Thymus (tissue), 11 donors: ENCODE data around the gene SLC35A1. TPM values are rescaled to one million over a fixed set of nuclear protein-coding genes. Genes with fewer than 3 reads are reported as not detected.

ENCODE experiments used
- DNase-seq, 9 donors: peaks; one replicate each; pipeline ENCODE4 v3.0.0-alpha.2; 2013; ENCODE audit warnings: low spot score in 9 of 9, low read depth in 6 of 9, missing footprints in 1 of 9
- H3K27ac ChIP-seq, 2 donors: one replicate each; pipeline ENCODE4 v1.5.1; 2013; ENCODE audit warnings: control low read depth in 1 of 2, low read depth in 1 of 2, low read length in 1 of 2, mild to moderate bottlenecking in 1 of 2, moderate library complexity in 1 of 2
- H3K27me3 ChIP-seq, 2 donors: one replicate each; pipeline ENCODE4 v1.5.1; 2013; ENCODE audit warnings: low read length in 1 of 2; ENCODE audit not compliant: control insufficient read depth in 2 of 2, insufficient read depth in 1 of 2
- H3K36me3 ChIP-seq, 2 donors: one replicate each; pipeline ENCODE4 v1.5.1; 2013; ENCODE audit warnings: low read length in 1 of 2, mild to moderate bottlenecking in 1 of 2, moderate library complexity in 1 of 2; ENCODE audit not compliant: control insufficient read depth in 2 of 2, insufficient read depth in 2 of 2
- H3K4me1 ChIP-seq, 2 donors: one replicate each; pipeline ENCODE4 v1.5.1; 2013; ENCODE audit warnings: low read length in 2 of 2; ENCODE audit not compliant: control insufficient read depth in 2 of 2, insufficient read depth in 2 of 2
- H3K4me3 ChIP-seq, 2 donors: one replicate each; pipeline ENCODE4 v1.5.1; 2013; ENCODE audit warnings: low read length in 2 of 2, control low read depth in 1 of 2, mild to moderate bottlenecking in 1 of 2
- H3K9me3 ChIP-seq, 2 donors: one replicate each; pipeline ENCODE4 v1.5.1; 2013; ENCODE audit warnings: low read length in 1 of 2, mild to moderate bottlenecking in 1 of 2; ENCODE audit not compliant: control insufficient read depth in 2 of 2, insufficient read depth in 1 of 2
- WGBS: extraction: QIAGEN DNeasy Blood & Tissue Kit; methylation state at CpG from one replicate; pipeline ENCODE4 v1.1.7; 2013; 5-methylcytosine and 5-hydroxymethylcytosine counted together
- polyA plus RNA-seq: library from polyadenylated mRNA; stranded (reverse); fragments of 200-250 nt; gene quantifications from one replicate; pipeline ENCODE4 v1.2.3, GENCODE V29; 2013
- total RNA-seq: library from RNA; stranded (reverse); fragments of 120-200 nt; gene quantifications from one replicate; pipeline ENCODE4 v1.2.4, GENCODE V29; 2013
- donor health status: healthy.

The SLC35A1 gene
- total and polyA plus RNA-seq, 2 donors = 22.8 to 23.1 TPM

DNA sequence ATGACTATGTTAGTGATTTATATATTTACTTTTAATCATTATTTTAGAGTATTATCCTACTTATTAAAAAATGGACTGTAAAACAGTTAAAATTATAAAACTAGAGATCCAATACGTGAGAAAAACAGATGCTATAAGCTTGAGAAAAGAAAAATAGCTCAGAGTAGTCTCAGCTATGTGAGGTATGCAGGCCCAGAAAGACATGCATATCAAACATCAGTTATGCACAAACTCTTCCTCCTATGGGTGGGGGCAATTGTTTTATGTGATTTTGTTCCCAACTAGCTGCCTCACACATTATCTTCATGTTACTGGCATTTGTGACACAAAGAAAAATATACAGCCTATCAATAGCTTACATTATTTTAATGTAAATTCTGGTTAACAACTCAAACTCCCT is 88.2 kb downstream of the SLC35A1 start:
- H3K4me3 ChIP-seq = no peak overlapping the region
- WGBS = 100% methylated on average over 1 of the region's 1 CpG

More for the DNA sequence above, 88.2 kb downstream of the SLC35A1 start:
- DNase-seq = no peak
- no peaks in the 10 kb centered on the region for H3K9me3 ChIP-seq
- peaks cover 20 to 43% of the 10 kb centered on the region in 2 donors for H3K36me3 ChIP-seq
- H3K27ac ChIP-seq = no peak overlapping the region
- H3K4me1 ChIP-seq = no peaks in the 10 kb centered on the region
- no peaks in the 10 kb centered on the region for H3K27me3 ChIP-seq

Other genes starting within 250 kb of the SLC35A1 start
- 8.3 TPM for gene SMIM8, start 150.4 kb upstream of the SLC35A1 start, total RNA-seq
- gene SMIM8, start 150.4 kb upstream of the SLC35A1 start, polyA plus RNA-seq = 8.8 TPM
- 0.05 TPM for gene GJB7, start 143.7 kb upstream of the SLC35A1 start, total RNA-seq
- gene GJB7, start 143.7 kb upstream of the SLC35A1 start, polyA plus RNA-seq = 0.07 TPM
- gene C6orf163, start 128.2 kb upstream of the SLC35A1 start, total RNA-seq = 1.7 TPM
- gene C6orf163, start 128.2 kb upstream of the SLC35A1 start, polyA plus RNA-seq = 1.5 TPM
- 0.05 TPM for gene CFAP206, start 65.0 kb upstream of the SLC35A1 start, total RNA-seq
- 0.43 TPM for gene CFAP206, start 65.0 kb upstream of the SLC35A1 start, polyA plus RNA-seq
- 32.1 TPM for gene RARS2, start 117.0 kb downstream of the SLC35A1 start, total RNA-seq
- gene RARS2, start 117.0 kb downstream of the SLC35A1 start, polyA plus RNA-seq = 25.3 TPM
- gene ORC3, start 117.2 kb downstream of the SLC35A1 start, total RNA-seq = 37.4 TPM
- gene ORC3, start 117.2 kb downstream of the SLC35A1 start, polyA plus RNA-seq = 23.4 TPM
- 24.6 TPM for gene AKIRIN2, start 229.3 kb downstream of the SLC35A1 start, total RNA-seq
- gene AKIRIN2, start 229.3 kb downstream of the SLC35A1 start, polyA plus RNA-seq = 56.6 TPM